Raji (cell line): Measurements from ENCODE around the gene ERP27.

Source experiments
- POLR2A ChIP-seq: IDR thresholded peaks from 2 replicates; pipeline ENCODE4 v1.6.1; 2011; ENCODE audit warnings: low read depth, low read length, control low read depth; ENCODE audit not compliant: insufficient read depth

ERP27 gene

GRCh38 chr12:14930299-14930698 is 8.0 kb downstream of the ERP27 start:
- no peak for TF ChIP-seq POLR2A

- no peak for TF ChIP-seq POLR2A
These were observed 9.4 kb downstream of the ERP27 start for GRCh38 chr12:14928931-14929330.

DNA sequence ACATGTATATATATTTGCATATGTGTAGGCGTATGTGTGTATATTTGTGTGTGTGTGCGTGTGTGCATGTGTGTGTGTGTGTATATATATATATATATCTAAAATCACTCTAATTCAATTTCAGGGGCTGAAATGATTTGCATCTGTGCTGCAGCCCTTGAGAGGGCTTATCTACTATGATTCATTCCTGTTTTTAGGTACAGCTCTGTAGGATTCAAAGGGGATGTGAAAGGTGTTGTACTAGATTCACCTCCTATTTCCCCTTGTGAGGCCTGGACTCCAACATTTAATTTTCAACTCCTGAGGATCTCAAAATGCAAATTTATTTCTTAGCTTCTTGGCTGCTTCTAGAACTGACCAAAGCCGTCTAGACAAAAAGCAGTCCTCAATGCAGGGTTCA is 11.1 kb downstream of the ERP27 start:
- no peak for TF ChIP-seq POLR2A

GRCh38 chr12:14924541-14924940 is 13.8 kb downstream of the ERP27 start:
- no peak for TF ChIP-seq POLR2A

- TF ChIP-seq POLR2A, result no peak
These were observed 14.4 kb downstream of the ERP27 start for GRCh38 chr12:14923944-14924343.

GRCh38 chr12:14921218-14921617 is 17.1 kb downstream of the ERP27 start:
- TF ChIP-seq POLR2A, result 0 out of 2 replicates have a peak, but pooled peaks have one; percentile 21

GRCh38 chr12:14920475-14921126 is 17.7 kb downstream of the ERP27 start:
- no peak for TF ChIP-seq POLR2A

GRCh38 chr12:14919455-14919854 is 18.9 kb downstream of the ERP27 start:
- no peak for TF ChIP-seq POLR2A

DNA sequence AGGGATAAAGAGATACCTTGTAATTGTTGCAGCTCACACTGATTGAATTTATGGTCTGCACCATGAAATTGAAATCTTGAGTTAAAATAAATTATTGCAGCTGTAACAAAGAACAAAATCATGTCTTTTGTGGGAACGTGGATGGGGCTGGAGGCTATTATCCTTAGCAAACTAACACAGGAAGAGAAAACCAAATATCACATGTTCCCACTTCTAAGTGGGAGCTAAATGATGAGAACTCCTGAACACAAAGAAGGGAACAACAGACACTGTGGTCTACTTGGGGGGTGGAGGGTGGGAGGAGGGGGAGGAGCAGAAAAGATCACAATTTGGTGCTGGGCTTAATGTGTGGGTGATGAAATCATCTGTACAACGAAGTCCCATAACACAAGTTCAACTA is 22.6 kb downstream of the ERP27 start:
- TF ChIP-seq POLR2A, result no peak

GRCh38 chr12:14913381-14913781 is 25.0 kb downstream of the ERP27 start:
- TF ChIP-seq POLR2A, result no peak

DNA sequence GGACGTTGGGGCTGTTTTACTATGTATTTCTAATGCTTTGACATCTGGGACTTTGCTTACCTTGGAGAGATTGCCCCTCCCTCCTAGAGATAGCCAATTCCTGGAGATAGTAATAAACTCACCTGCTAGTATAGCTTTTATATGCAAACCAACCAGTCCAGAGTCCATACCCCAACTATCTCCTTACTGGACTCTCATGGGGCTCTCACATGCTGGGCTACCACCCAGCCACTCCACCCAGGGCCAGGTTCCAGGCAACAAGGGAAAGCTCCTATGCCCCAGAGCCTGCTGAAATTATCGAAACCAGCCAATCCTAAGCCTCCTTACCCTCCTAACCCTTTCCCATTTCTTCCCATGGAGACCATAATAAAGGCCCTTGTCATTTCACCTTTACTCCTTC is 27.2 kb downstream of the ERP27 start:
- no peak for TF ChIP-seq POLR2A

DNA sequence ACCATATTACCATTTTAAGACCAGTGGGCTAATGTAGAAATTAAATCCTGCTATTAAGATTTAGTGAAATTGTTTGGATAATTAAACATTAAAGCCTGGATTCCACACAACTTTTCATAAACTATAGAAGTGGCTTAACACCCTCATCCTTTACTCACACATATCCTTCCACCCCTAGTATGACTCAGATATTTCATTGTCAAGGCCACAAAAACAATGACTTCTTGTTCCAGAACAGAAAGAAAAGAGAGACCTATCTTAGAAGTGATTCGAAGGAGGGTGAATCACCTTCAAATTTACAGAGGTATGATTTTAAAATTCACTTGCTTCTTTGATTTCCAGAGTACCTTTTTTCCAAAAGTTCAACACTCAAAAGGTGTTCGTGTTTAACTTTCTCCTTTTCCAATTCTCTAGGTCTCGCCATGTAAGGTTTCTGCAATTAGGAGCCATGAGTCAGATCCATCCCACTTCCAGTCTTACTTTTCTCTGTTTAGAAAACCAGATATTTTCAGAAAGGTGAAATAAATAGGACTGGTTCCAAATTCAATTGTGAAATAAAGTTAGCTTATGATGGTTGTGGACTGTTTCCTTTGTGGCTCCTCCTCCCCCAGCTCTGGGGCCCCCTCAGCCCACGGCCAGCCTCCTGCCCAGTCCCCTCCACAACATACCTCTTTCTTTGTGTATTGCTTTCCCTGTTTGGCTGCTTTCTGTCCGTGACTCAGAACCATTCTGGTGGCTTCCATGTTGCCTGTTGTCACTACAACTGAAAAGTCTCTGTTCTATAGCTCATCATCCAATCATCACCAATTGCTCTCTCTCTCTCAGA is 28.0 kb downstream of the ERP27 start:
- no peak for TF ChIP-seq POLR2A

DNA sequence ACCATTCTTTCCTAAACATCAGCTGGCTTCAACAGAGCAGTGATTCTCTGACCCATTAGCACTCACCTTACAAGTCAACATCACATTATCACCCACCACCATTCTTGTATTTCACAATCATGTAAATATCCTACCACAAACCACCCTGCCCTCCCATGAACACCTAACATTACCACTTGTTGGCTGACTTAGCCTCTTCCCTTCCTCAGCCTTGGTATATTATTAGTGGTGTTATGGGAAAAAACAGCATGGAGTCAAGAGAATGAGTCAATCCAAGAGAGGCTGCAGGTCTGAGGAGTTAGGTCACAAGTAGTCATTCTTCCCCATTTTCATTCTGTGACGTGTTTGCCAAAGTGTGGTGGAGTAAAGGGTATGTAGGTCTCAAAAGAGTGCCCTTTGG is 30.4 kb downstream of the ERP27 start:
- TF ChIP-seq POLR2A, result no peak

- no peak for TF ChIP-seq POLR2A
These were observed 32.2 kb downstream of the ERP27 start for GRCh38 chr12:14906114-14906513.

DNA sequence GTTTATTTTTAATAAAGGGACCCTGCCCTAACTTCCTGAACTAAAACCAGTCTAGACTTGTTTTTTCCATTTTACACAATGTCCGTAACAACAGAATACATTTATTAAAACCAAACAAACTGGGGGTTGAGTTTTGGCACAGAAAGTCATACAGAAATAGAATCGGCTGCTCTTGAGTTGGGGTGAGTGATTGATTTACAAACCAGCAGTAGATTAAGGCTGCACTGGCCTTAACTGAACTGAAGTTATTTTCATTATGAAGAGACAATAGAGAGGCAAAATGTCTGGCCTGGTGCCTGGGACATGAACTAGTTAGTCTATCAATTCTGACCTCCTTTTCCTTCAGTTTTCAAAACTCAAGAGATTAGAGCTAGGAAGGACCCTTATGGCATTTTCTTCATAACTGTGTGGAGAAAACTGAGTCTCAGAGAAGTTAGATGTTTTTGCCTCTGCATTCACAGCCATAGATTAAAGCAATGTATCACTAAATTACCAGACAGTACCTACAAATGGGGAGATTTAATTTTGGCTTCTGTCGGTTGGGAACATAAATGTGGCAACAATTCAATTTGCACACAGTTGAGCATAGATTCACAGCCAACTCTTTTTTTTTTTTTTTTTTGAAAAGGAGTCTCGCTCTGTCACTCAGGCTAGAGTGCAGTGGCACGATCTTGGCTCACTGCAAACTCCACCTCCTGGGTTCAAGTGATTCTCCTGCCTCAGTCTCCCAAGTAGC is 32.9 kb downstream of the ERP27 start:
- TF ChIP-seq POLR2A, result no peak

DNA sequence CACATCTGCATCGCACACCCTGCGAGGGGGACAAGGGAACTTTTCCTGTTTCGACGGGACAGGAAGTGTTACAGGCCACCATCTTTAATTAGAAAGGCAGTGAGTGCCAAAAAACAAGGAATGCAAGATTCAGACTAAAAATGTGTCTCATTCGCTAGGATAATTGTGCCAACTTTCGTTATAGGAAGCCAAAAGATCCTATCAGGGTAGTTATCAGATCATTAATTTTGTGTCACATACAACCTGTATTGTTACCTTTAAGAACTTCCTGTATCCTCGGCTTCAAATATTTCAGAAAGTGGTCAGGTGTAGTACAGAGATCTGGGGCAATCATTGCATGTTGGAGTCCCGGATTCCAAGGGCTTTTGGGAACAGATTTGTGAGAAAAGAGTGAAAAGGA is 33.5 kb downstream of the ERP27 start:
- no peak for TF ChIP-seq POLR2A
